Midbrain (tissue), 1 donor: ENCODE measurements around the gene SSBP3.
A peak's percentile ranks its signal among the peaks of the same experiment; 100 is the strongest.
"Not testable (repeated sequence)": the region's sequence is repeated elsewhere in the genome, so short reads cannot be mapped to it uniquely, and the experiment has no call there.

Experiments used
- DNase-seq: peaks from one replicate; lab custom pipeline; 2025; lab: John Stamatoyannopoulos, UW

SSBP3 gene

DNA sequence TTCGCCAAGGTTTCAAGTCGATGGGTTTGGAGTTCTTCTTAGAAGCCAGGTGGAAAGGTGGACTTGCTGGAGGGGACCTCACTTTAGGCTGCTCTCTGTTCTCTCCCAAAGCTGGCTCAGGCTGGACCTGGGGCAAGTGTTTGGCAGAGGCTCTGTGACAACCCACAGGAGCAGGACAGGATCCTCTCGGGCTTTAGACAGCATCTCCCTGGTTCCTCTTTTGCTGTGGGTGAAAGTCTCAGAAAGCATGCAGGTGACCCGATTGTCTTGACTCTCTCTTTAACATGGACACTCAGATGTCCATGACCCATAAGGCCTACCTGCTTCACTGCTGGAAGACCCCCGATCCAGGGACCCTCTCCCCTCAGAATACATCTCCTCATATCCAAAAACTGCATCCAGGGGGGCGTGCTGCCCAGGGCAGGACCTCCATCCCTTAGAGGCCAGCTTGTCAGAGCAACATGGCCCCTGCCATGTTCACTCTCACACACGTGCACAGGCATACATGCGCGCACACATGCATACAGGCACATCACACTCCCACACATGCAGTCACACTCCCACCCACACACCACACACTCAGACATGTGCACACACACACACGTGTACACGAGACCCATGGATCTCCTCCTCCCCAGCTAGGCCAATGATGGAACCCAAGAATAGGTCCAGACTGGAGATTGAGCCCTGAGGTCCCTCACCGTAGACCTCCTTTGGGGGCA is 184.9 kb downstream of the SSBP3 start:
- DNase-seq, result no peak

DNA sequence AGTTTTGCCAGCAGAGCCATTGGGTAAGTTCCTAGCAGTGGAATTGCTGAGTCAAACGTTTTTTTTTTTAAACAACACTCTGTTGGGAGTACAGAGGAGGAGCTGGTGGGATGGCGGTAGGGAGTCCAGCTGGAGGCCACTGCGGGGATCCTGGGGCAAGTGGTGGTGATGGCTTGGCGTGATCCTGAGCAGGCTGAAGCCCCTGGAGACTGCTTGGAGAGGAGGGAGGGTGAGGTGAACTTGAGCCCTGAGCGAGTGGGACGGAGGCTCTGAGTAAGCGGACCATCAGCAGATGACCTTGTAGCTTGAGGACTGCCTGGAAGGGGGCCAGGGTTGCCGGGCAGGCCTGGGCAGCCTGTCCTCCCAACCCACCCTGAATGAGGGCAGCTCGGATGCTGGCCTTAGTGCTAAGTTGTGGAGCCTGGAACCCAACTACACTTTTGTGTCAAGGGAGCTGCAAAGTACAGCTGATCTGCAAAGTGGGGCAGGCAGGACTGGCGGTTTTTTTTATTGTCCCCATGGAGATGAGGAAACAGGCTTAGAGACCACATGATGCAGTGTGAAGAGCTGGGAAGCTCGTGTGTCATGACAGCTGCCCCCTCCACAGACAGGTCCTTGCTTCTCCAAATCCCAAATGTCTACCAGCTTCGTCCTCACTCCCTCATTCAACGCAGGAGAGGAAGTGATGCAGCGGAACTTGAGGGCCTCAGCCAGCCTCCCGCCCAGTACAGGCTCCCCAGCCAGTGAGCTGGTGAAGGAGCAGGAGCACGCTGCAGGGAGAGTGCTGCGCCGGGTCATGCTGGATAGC is 186.0 kb downstream of the SSBP3 start:
- peak; percentile 67 for DNase-seq

DNA sequence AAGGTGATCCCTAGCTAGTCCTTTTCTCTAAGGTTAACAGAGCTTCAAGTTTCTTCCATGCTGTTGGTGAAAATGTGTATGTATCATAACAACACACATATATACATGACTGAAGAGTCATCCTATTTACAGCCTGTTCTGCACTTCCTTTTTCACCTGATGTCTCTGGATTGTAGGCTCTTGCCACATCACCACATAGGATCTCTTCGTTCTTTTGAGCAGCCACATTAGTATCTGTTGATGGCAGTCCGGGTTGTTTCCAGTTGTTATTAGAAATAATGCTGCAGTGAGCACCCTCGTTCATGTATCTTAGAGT is 186.5 kb downstream of the SSBP3 start:
- DNase-seq, result no peak

DNA sequence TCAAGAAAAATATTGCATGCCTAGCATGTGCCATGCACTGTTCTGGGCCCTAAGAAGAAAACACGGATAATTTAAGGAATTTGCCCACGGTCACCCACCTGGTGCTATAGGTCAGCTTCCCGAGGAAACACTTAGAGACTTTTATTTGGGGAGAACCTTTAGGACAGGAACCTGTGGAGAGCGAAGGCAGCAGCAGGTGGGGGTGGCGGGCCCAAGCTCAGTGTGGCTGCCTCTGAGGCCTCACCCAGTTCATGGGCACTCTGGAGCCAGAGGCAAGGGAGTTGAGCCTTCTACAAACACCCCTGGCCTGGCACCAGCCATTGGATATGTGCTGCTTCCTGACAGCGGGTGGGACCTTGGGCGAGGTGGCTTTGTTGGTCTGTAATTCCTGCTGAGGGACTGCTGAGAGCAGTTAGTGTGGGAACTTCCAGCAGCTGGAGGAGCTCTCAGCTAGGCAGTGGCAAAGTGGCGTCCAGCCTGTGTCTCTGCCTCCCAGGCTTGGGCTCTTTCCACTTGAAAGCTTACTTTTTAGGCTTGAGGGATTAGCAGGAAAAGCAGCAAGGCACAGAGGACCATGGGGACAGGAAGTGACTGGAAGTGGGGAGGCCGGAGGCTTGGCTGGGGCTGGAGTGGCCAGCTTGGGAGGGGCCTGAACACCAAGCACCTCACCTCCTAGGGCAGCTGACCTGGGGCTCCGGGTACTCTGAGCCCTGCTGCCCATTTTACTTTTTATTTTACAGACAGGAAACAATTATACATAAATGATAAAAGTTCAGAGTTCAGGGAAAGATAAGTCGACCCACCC is 187.1 kb downstream of the SSBP3 start:
- peak; percentile 40 for DNase-seq

DNA sequence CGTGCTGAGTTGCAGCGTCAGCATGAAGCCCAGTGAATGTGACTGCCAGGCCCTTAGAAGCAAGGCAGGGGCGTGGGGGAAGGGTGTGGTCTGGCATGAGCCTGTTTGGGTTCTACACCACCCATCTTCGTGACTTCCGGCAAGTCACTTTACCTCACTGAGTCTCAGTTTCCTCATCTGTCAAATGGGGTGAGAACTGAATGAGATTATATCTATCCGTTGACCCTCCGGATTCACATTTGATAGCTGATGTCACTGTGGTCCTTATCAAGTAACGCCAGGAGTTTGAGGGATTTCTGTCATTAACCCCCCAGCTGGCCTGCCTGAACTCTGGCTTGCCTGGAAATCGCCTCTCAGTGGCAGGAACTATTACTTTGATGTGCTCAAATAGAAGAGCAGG is 190.7 kb downstream of the SSBP3 start:
- DNase-seq, result no peak

DNA sequence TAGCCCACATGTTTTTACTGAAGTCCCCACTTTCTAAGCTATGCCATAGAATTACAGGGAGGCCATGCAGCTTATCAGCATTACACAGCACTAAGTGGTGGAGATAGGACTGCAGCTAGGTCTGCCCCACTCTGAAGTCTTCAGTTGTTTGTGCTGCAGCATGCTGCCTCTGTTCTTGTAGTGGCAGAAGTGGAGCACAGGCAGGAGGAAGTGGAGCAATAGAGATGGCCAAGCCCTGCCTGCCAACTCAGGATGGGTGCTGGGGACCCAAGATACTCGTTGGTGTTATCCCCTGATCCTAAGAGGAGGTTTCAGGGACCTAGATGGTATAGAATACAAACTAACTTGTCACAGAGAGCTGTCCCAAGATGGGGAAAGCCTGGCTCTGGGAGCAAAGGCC is 193.3 kb downstream of the SSBP3 start:
- no peak for DNase-seq

DNA sequence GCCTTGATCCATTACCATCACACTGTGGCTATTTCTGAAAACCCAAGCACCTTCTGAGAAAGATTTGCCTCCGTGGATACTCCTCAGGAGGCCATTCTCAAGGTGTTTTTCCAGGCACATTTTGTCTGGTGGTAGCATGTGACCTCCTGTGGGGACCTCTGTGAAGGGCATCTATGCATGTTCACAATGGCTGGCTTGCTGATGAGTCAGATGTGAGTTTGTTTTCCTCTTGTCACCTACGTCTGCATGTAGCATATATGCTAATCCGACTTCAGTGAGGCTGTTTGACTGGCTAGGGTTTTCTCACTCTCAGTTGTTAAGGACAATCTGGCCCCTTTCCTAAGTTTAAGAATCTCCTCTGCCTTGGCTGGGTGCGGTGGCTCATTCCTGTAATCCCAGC is 198.3 kb downstream of the SSBP3 start:
- DNase-seq, result not testable (repeated sequence)

DNA sequence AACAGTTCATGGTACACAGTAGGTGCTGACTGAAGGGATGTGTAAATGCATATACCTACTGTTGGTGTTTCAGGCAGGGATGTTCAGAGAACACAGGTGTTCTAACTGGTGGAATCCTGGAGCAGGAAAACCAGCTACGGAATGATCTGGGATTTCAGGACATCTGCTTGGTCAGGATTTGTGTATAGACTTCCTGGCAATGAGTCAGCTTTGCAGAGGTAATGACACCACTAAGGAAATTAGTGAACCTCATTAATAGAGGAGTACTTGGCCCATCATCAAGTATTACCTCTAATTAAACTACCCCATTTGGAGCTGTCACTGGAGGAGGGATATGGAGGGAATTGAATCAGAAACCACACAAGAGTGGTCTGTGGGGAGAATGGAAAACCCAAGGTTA is 198.9 kb downstream of the SSBP3 start:
- DNase-seq, result no peak

DNA sequence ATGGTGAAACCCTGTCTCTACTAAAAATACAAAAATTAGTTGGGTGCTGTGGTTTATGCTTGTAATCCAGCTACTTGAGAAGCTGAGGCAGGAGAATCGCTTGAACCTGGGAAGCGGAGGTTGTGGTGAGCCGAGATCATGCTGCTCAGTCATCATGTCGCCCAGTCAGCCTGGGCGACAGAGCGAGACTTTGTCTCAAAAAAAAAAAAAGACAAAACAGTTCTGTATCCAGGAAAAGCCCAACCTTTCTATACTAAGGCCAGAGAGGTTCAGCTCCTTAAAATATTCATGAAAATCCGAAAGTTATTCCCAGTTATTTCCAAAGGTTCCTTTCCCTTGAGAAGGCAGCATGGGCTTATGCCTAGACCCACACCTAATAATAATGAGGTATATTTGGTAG is 202.0 kb downstream of the SSBP3 start:
- DNase-seq, result no peak

DNA sequence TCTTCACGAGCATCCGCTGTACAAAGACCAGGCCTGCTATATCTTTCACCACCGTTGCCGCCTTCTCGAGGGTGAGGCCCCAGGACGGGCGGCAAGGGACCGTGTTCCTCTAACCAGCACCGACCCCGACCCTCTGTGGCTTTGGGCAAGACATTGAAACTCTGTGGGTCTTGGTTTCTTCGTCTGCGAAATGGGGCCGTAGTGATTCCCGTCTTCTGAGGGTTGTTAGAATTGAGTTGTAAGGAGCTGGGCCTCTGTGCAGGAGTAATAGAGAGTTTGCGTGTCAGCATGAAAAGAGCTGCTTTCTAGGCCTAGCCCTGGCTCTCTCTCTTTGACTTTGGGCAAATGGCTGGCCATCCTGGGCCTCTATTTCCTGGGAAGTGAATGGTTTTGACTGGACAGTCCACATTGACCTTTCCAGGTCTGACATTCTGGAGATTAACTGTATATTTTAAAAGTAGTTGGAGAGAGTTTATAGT is 205.6 kb downstream of the SSBP3 start:
- no peak for DNase-seq

DNA sequence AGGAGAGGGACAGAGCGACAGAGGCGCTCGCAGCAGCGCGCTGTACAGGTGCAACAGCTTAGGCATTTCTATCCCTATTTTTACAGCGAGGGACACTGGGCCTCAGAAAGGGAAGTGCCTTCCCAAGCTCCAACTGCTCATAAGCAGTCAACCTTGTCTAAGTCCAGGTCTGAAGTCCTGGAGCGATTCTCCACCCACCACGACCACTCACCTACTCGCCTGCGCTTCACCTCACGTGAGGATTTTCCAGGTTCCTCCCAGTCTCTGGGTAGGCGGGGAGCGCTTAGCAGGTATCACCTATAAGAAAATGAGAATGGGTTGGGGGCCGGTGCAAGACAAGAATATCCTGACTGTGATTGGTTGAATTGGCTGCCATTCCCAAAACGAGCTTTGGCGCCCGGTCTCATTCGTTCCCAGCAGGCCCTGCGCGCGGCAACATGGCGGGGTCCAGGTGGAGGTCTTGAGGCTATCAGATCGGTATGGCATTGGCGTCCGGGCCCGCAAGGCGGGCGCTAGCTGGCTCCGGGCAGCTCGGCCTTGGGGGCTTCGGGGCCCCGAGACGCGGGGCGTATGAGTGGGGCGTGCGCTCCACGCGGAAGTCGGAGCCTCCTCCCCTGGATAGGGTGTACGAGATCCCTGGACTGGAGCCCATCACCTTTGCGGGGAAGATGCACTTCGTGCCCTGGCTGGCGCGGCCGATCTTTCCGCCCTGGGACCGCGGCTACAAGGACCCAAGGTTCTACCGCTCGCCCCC is 206.3 kb downstream of the SSBP3 start, which contains the start of the genes CYB5RL and MRPL37:
CYB5RL (minus strand) TSS at position 266 of the 754 bp plus-strand sequence. CDS start 4,414 bp downstream, outside the sequence.
MRPL37 (plus strand) TSS at position 403 of the 754 bp plus-strand sequence; CDS start at position 480, 77 bp downstream.
- peak; percentile 94 for DNase-seq

DNA sequence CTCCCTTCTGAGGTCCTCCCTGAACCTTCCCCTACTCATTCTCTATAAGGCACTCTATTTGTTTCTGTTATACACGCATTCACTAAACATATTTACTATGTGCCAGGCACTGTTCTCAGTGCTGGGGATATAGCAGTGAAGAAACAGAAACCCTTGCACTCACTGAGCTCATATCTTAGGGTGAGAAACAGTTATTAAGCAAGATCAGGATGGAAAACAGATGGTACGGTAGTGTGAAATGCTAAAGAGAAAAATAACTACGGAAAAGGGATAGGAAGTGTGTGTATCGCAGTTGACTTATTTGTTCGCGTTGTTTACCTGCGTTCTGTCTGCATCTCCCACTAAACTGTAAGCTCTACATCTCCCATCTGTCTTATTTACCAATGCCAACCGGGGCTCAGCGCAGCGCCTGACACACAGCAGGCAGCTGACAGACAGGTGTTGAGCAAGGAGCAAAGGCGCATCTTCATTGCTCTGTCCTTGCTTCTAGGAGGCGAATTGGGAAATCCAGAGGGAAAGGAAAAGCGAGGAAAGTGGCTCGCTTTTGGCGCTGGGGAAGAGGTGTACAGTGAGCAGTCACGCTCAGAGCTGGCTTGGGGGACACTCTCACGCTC is 206.9 kb downstream of the SSBP3 start:
- no peak for DNase-seq

DNA sequence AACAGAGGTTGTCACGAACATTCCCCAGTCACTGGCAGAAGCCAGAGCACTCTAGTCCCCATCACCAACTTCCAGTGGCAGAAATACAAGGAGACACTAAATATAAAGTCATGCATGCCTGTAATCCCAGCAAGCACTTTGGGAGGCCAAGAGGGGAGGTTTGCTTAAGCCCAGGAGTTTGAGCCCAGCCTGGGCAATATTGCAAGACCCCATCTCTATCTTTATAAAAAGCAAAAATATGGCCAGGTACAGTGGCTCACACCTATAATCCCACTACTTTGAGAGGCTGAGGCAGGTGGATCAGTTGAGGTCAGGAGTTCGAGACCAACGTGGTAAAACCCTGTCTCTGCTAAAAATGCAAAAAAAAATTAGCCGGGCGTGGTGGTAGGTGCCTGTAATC is 212.7 kb downstream of the SSBP3 start:
- DNase-seq, result no peak

DNA sequence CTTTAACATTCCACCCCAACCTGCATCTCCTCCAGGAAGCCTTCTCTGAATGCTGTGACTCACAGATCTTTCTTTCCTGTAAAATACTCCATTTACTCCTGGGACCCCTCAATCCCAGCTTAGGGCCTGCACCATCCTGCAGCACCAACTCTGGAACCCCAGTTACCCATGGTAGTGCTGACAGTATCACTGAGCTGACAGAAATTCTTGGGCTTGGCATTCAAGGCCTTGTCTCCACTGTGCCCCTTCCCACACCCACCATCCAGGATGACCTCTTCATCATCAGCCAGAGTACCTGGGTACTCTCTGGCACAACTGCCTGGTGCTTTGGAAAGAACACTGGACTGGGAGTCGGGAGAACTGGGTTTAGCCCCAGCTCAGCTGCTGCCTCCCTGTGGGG is 214.7 kb downstream of the SSBP3 start:
- no peak for DNase-seq

DNA sequence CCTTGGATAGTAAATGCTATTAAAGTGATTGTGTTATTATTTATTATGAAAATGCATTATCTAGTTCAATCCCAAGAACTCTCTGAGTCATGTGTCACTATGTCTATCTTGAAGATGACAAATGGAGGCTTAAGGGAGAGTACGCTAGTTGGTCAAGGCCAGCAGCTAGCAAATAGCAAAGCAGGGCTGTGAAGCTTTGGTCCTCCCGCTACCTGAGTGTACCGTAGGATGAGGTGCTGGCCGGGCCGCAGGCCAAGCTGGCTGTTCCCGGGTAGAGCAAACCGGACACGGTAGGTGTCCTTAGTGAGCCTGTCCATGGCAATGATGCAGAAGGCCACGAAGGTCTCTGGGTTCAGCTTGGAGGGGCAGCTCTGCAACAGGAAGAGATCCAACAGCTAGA is 215.7 kb downstream of the SSBP3 start:
- DNase-seq, result no peak

DNA sequence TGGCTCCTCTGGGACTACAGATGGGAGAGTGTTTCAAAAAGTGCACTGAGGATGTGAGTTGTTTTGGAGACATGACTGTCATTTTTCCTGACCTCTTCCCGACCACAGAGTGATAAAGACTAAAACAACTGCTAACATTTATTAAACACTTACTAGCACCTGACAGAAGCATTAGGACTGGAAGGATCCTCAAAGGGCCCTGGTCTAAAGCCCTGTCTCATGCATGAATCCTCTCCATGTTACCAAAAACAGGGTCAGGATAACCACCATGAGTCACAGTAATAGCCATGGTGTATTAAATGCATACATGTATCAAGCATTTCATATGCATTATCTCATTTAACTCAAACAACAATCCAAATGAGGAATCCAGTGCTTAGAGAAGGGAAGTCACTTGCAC is 217.9 kb downstream of the SSBP3 start:
- no peak for DNase-seq

DNA sequence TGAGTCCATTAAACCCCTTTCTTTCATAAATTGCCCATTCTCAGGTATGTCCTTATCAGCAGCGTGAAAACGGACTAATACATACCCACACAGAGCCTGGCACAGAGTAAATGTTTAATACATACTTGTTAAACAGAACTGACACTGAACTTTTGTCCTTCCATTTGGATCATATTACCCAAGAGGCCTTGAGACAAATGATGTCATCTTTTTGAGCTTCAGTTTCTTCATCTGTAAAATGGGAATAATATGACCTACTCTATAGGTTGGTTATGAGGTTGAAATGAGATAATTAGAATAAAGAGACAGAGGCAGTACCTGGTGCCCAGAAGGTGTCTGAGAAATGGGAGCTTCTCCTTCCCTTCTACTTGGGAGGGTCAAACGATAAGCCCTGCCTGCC is 220.1 kb downstream of the SSBP3 start:
- DNase-seq, result no peak

DNA sequence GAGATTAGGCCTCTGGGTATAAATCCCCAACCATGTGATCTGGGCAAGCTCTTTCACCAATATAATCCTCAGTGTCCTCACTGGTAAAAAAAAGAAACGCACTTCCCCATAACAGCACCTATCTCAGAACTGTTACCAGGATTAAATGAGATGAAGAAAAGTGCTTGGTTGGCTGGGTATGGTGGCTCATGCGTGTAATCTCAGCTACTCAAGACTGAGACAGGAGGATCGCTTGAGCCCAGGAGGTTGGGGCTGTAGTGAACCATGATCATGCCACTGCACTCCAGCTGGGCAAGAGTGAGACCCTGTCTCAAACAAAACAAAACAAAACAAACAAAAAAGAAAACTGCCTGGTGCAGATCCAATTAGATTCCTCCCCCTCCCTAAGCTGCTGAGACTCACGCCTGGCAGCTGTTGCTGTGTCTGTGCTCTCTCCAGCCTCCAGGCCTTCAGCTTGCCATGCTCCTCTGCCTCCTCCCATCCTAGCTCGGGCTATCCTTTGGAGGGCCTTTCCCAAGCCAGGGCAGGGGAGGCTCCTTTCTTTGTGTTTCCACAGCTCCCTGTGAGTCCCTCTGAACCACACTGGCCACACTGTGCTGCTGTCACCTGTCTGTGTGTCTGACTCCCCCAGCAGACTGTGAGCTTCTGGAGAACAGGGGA is 225.4 kb downstream of the SSBP3 start:
- no peak for DNase-seq

DNA sequence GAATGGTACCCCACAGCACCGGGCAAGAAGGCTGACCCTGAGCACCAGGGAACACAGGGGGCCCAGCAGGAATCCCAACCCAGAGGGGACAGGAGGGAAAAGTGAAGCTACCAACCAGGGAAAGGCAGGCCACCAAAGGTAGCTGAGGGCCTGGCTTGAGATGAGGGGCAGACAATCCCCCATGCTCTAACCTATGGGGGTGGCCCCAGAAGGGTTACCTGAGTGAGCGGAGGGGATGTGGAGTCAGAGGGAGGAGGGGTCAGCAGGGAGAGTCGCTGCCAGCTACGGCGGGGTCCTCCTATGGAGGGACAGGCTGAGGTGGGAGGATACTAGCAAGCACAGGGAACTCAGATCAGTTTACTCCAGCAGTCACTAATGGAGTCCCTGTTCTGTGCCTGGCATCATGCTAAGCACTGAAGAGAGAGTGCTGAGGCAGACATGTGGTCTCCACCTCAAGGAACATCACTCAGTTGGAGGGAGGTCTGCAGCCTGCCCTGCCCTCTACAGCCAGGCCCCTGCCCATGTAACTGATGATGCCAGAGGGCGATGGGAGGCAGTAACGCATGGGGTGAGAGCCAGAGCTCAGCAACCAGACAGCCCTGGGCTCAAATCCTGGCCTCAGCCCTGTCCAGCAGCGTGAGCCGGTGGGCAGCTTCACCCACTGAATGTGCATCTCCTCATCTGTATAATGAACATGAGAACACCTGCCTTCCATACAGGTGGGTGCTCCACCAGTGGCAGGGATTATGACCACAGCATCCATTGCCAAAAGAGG is 227.7 kb downstream of the SSBP3 start:
- DNase-seq, result no peak

DNA sequence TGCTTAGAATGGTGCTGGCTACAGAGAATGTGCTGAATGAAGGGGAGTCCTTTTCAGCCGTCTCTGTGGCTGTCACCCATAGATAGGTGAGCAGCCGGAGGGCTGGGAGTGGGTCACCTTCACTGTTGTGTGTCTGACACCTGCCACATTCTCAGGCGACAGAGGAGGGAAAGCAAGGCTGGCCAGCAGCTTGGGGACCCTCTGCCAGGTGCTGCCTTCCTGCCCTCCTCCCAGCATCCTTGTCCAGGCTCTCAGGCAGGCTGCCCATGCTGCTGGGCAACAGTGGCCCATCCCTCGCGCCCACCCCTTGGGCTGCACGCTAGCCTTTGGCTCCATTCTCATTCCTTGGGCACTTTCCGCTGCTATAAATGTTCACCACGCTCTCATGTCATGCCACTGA is 228.5 kb downstream of the SSBP3 start:
- no peak for DNase-seq
